Ascending aorta (tissue), 2 donors: Measurements from ENCODE around the gene ARVCF. TPM values are rescaled to one million over a fixed set of nuclear protein-coding genes. Genes with fewer than 3 reads are reported as not detected.
A peak's percentile ranks its signal among the peaks of the same experiment; 100 is the strongest.

Source experiments
- DNase-seq, 2 donors: peaks; one replicate each; pipeline ENCODE4 v3.0.0-alpha.2; 2019; ENCODE audit warnings: low spot score in 2 of 2
- H3K27ac ChIP-seq, 2 donors: fragments of 200-600 bp; sonication (generic); one replicate each; pipeline ENCODE4 v1.5.1; 2016 to 2017; ENCODE audit warnings: mild to moderate bottlenecking in 1 of 2
- H3K27me3 ChIP-seq: fragments of 200-600 bp; sonication (generic); one replicate; pipeline ENCODE4 v1.5.1; 2017
- H3K36me3 ChIP-seq, 2 donors: fragments of 200-600 bp; sonication (generic); one replicate each; pipeline ENCODE4 v1.5.1; 2016
- H3K4me1 ChIP-seq, 2 donors: fragments of 200-600 bp; sonication (generic); one replicate each; pipeline ENCODE4 v1.5.1; 2016 to 2017; ENCODE audit warnings: mild to moderate bottlenecking in 1 of 2
- H3K4me3 ChIP-seq, 2 donors: fragments of 200-600 bp; sonication (generic); one replicate each; pipeline ENCODE4 v1.5.1; 2016 to 2017; ENCODE audit warnings: mild to moderate bottlenecking in 1 of 2
- H3K9me3 ChIP-seq, 2 donors: fragments of 200-600 bp; sonication (generic); one replicate each; pipeline ENCODE4 v1.5.1; 2016
- CTCF ChIP-seq, 3 experiments: fragments of 200-600 bp in 2 of 3; fragments of 450-650 bp in 1 of 3; sonication (generic) in 2 of 3; IDR thresholded peaks; one replicate each; pipeline ENCODE4 v1.5.1; 2016 to 2019; ENCODE audit warnings: antibody characterized with exemption in 3 of 3, mild to moderate bottlenecking in 1 of 3, moderate library complexity in 1 of 3
- intact Hi-C: fragments of 100-400 bp; cut with DNase I; formaldehyde crosslinking; loops from one replicate; pipeline ENCODE4 v1.15.1; 2023
- total RNA-seq: library from RNA; depleted of rRNA; stranded (reverse); fragments of >200 nt; gene quantifications from one replicate; pipeline ENCODE4 v1.1.0, GENCODE V29; 2016

The ARVCF gene, protein sequence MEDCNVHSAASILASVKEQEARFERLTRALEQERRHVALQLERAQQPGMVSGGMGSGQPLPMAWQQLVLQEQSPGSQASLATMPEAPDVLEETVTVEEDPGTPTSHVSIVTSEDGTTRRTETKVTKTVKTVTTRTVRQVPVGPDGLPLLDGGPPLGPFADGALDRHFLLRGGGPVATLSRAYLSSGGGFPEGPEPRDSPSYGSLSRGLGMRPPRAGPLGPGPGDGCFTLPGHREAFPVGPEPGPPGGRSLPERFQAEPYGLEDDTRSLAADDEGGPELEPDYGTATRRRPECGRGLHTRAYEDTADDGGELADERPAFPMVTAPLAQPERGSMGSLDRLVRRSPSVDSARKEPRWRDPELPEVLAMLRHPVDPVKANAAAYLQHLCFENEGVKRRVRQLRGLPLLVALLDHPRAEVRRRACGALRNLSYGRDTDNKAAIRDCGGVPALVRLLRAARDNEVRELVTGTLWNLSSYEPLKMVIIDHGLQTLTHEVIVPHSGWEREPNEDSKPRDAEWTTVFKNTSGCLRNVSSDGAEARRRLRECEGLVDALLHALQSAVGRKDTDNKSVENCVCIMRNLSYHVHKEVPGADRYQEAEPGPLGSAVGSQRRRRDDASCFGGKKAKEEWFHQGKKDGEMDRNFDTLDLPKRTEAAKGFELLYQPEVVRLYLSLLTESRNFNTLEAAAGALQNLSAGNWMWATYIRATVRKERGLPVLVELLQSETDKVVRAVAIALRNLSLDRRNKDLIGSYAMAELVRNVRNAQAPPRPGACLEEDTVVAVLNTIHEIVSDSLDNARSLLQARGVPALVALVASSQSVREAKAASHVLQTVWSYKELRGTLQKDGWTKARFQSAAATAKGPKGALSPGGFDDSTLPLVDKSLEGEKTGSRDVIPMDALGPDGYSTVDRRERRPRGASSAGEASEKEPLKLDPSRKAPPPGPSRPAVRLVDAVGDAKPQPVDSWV
- 252 TPM for total RNA-seq

DNA sequence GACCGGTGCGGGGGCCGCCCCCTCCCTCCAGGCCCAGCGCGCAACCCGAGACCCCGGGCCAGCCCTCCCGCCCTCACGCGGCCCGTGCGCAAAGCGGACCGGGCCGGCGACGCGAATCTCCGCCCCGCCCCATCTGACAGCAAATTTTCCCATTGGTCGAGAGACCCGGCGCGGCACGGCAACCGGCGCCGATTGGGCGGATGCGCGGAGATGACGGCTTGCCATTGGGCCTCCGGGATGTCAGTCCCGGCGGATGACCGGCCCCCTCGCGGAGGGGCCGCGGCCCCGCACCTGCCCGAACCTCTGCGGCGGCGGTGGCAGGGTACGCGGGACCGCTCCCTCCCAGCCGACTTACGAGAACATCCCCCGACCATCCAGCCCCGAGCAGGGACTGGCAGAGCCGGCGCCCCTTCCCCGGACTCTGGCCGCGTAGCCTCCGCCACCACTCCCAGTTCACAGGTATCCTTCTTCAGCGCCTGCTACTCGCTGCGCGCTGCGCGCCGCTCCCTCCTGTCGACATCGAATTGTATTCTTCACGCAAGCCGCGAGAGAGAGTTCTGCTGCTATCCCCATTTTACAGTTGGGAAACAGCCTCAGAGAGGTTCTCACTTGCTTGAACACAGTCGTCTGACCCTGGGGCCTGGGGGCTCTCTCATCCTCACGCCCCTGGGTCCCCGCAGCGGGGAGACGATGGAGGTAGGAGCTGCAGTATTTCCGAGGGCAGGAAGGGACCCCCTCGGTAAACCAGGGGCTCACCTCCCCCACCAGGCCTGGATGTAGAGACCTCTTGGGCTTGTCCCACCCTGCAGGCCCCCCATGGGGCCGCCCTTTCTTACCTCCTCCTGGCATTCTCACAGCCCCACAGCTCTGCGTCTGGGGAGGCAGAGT lies at the start of gene ARVCF:
TSS of gene ARVCF (minus strand) at position 90 of the 888 bp plus-strand sequence. CDS start 26,029 bp downstream, outside the sequence.
- intact Hi-C loops = loop anchor here (2.0 kb wide), 2 partner anchors 20 to 30 kb away; no protein-coding TSS in a partner anchor
- H3K36me3 ChIP-seq = no peaks in the 10 kb centered on the region
- peak within 1 kb of the TSS; percentile 84 to 91 for H3K4me3 ChIP-seq
- H3K4me1 ChIP-seq = peaks cover 6 to 21% of the 10 kb centered on the region in 2 donors
- H3K9me3 ChIP-seq = no peaks in the 10 kb centered on the region
- peak within 1 kb of the TSS in 1 of 2 donors; percentile 21 for H3K27ac ChIP-seq
- peak; percentile 57 to 93 for DNase-seq
- H3K27me3 ChIP-seq = no peaks in the 10 kb centered on the region
- TF ChIP-seq CTCF (IDR thresholded peaks at IDR 0.05) = peak in 2 of 3 experiments; percentile 30 to 48

DNA sequence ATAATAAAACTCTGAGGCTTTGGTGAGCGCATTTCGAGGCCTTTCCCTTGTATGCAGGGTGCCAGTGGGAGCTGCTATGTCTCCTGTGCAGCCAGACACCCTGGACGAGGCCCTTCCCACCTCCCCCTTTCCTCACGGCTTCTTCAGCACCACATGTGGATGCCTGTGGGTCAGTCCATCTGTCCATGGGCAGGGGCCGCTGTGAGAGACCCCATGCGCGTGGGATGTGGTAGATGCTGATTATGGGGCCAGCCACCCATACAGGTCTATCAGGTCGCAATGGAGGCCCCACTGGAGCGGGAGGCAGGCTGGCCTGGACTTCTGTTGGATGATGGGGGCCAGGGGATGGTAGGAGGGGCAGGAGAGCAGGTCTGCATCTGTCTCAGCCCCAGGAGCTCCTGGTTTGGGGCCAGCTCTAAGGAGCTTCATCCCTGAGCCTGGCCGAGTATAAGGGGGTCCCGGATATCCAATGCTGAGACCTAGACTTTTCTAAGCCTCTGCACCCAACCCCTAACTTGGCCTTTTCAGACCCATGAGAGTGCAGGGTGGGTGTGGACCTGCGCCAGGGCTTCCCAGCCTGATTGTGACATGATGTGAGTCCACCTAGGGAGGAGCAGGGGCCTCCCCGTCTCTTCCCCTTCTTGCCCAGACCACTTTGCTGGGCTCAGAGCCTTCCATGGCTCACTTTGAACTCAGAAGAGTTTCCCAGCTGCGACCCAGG lies 49.4 kb upstream of the ARVCF start:
- no peak for TF ChIP-seq CTCF (IDR thresholded peaks at IDR 0.05)
- Histone ChIP-seq H3K27ac (no peak overlapping the region), H3K4me3 (no peak overlapping the region), H3K9me3 (no peaks in the 10 kb centered on the region), H3K4me1 (no peaks in the 10 kb centered on the region), H3K36me3 (peaks cover 30 to 40% of the 10 kb centered on the region in 2 donors), H3K27me3 (no peaks in the 10 kb centered on the region)
- no peak for DNase-seq
- intact Hi-C loops = no loop called here

DNA sequence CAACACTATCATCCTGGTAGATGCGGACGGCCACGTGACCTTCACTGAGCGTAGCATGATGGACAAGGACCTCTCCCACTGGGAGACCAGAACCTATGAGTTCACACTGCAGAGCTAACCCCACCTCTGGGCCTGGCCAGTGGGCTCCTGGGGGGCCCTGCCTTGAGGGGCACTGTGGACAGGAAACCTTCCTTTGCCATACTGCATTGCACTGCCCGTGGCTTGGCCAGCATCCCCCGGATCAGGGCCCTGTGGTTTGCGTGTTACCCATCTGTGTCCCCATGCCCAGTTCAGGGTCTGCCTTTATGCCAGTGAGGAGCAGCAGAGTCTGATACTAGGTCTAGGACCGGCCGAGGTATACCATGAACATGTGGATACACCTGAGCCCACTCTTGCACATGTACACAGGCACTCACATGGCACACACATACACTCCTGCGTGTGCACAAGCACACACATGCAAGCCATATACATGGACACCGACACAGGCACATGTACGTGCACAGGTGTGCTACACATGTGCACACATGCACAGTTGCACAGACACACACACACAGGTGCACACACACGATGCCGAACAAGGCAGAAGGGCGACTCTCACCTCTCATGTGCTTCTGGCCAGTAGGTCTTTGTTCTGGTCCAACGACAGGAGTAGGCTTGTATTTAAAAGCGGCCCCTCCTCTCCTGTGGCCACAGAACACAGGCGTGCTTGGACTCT lies 48.1 kb upstream of the ARVCF start:
- no peak overlapping the region for H3K27ac ChIP-seq
- no peaks in the 10 kb centered on the region for H3K27me3 ChIP-seq
- H3K4me1 ChIP-seq = no peaks in the 10 kb centered on the region
- no peak for TF ChIP-seq CTCF (IDR thresholded peaks at IDR 0.05)
- no peak overlapping the region for H3K4me3 ChIP-seq
- intact Hi-C loops = no loop called here
- H3K9me3 ChIP-seq = no peaks in the 10 kb centered on the region
- H3K36me3 ChIP-seq = peaks cover 30 to 44% of the 10 kb centered on the region in 2 donors
- DNase-seq = no peak

GRCh38 chr22:20064140-20064480 lies 47.5 kb upstream of the ARVCF start:
- no peak overlapping the region for H3K27ac ChIP-seq
- DNase-seq = no peak
- H3K4me1 ChIP-seq = no peaks in the 10 kb centered on the region
- no peak for TF ChIP-seq CTCF (IDR thresholded peaks at IDR 0.05)
- intact Hi-C loops = no loop called here
- H3K36me3 ChIP-seq = peaks cover 30 to 44% of the 10 kb centered on the region in 2 donors
- no peaks in the 10 kb centered on the region for H3K9me3 ChIP-seq
- no peaks in the 10 kb centered on the region for H3K27me3 ChIP-seq
- H3K4me3 ChIP-seq = no peak overlapping the region
